H9 (cell line): Measurements from ENCODE around the gene PPOX. TPM values are rescaled to one million over a fixed set of nuclear protein-coding genes. Genes with fewer than 3 reads are reported as not detected.

Source experiments
- DNase-seq: peaks from one replicate; pipeline ENCODE4 v3.0.0-alpha.2; 2017
- H2AFZ ChIP-seq: one replicate; pipeline ENCODE4 v1.6.1; 2013; ENCODE audit warnings: mild to moderate bottlenecking, low read length, control low read depth, moderate library complexity
- H2AK5ac ChIP-seq: 2 replicates; pipeline ENCODE4 v1.6.1; 2013; ENCODE audit warnings: low read length, control low read depth, mixed read lengths; ENCODE audit not compliant: insufficient read length
- H2BK120ac ChIP-seq: one replicate; pipeline ENCODE4 v1.6.1; 2013; ENCODE audit warnings: low read depth, mild to moderate bottlenecking, low read length, control low read depth, inconsistent platforms; ENCODE audit not compliant: poor library complexity, severe bottlenecking
- H2BK12ac ChIP-seq: 2 replicates; pipeline ENCODE4 v1.6.1; 2013; ENCODE audit warnings: low read length, control low read depth, mixed read lengths, low read depth; ENCODE audit not compliant: insufficient read length
- H2BK15ac ChIP-seq: 2 replicates; pipeline ENCODE4 v1.6.1; 2013; ENCODE audit warnings: low read depth, low read length, control low read depth
- H2BK20ac ChIP-seq: one replicate; pipeline ENCODE4 v1.6.1; 2013; ENCODE audit warnings: low read depth, mild to moderate bottlenecking, low read length, control low read depth, inconsistent platforms; ENCODE audit not compliant: poor library complexity, severe bottlenecking
- H2BK5ac ChIP-seq: 2 replicates; pipeline ENCODE4 v1.6.1; 2013; ENCODE audit warnings: low read length, control low read depth, mixed read lengths; ENCODE audit not compliant: insufficient read length
- H3K14ac ChIP-seq: 2 replicates; pipeline ENCODE4 v1.6.1; 2013; ENCODE audit warnings: low read length, control low read depth; ENCODE audit not compliant: insufficient read depth
- H3K18ac ChIP-seq: 2 replicates; pipeline ENCODE4 v1.6.1; 2013; ENCODE audit warnings: low read depth, mild to moderate bottlenecking, mixed read lengths, low read length, control low read depth; ENCODE audit not compliant: insufficient read length
- H3K23ac ChIP-seq: 2 replicates; pipeline ENCODE4 v1.6.1; 2013; ENCODE audit warnings: low read length, control low read depth, mixed read lengths, low read depth; ENCODE audit not compliant: insufficient read length
- H3K23me2 ChIP-seq: 2 replicates; pipeline ENCODE4 v1.6.1; 2013; ENCODE audit warnings: low read depth, mild to moderate bottlenecking, mixed read lengths, low read length, control low read depth; ENCODE audit not compliant: insufficient read length, poor library complexity, severe bottlenecking
- H3K27ac ChIP-seq: 2 replicates; pipeline ENCODE4 v1.5.1; 2013; ENCODE audit warnings: low read length, control low read depth, mixed read lengths, low read depth; ENCODE audit not compliant: insufficient read length
- H3K27me3 ChIP-seq: 2 replicates; pipeline ENCODE4 v1.6.1; 2013; ENCODE audit warnings: low read length, control low read depth, inconsistent platforms; ENCODE audit not compliant: insufficient read depth
- H3K4ac ChIP-seq: 2 replicates; pipeline ENCODE4 v1.6.1; 2013; ENCODE audit warnings: low read depth, mild to moderate bottlenecking, control low read depth, inconsistent platforms, low read length, moderate library complexity
- H3K4me1 ChIP-seq: 2 replicates; pipeline ENCODE4 v1.6.1; 2013; ENCODE audit warnings: low read length, control low read depth, inconsistent platforms; ENCODE audit not compliant: insufficient read depth
- H3K4me2 ChIP-seq: 2 replicates; pipeline ENCODE4 v1.6.1; 2013; ENCODE audit warnings: low read length, control low read depth, mixed read lengths; ENCODE audit not compliant: insufficient read length, insufficient read depth
- H3K56ac ChIP-seq: 2 replicates; pipeline ENCODE4 v1.6.1; 2013; ENCODE audit warnings: low read depth, mild to moderate bottlenecking, mixed read lengths, low read length, control low read depth; ENCODE audit not compliant: insufficient read length
- H3K79me1 ChIP-seq: 2 replicates; pipeline ENCODE4 v1.6.1; 2013; ENCODE audit warnings: low read depth, mild to moderate bottlenecking, moderate library complexity, low read length, control low read depth, inconsistent platforms; ENCODE audit not compliant: insufficient read depth, poor library complexity, severe bottlenecking
- H3K79me2 ChIP-seq: 2 replicates; pipeline ENCODE4 v1.6.1; 2013; ENCODE audit warnings: low read length, control low read depth, inconsistent platforms; ENCODE audit not compliant: insufficient read depth
- H3K9ac ChIP-seq: 2 replicates; pipeline ENCODE4 v1.6.1; 2013; ENCODE audit warnings: low read length, control low read depth, mixed read lengths; ENCODE audit not compliant: insufficient read length; ENCODE audit errors: extremely low read depth
- H3K9me3 ChIP-seq: one replicate; pipeline ENCODE4 v1.6.1; 2013; ENCODE audit warnings: low read depth, low read length, inconsistent platforms; ENCODE audit not compliant: control insufficient read depth
- H3T11ph ChIP-seq: one replicate; pipeline ENCODE4 v1.6.1; 2013; ENCODE audit warnings: mild to moderate bottlenecking, low read length, control low read depth, inconsistent platforms
- H4K20me1 ChIP-seq: one replicate; pipeline ENCODE4 v1.6.1; 2013; ENCODE audit not compliant: control insufficient read depth, insufficient read length, insufficient read depth
- H4K5ac ChIP-seq: 2 replicates; pipeline ENCODE4 v1.6.1; 2013; ENCODE audit warnings: low read depth, mild to moderate bottlenecking, mixed read lengths, low read length, control low read depth; ENCODE audit not compliant: insufficient read length
- H4K8ac ChIP-seq: replicated peaks from 2 replicates; pipeline ENCODE4 v1.6.1; 2013; ENCODE audit warnings: low read length, control low read depth, mixed read lengths, low read depth; ENCODE audit not compliant: insufficient read length
- H4K91ac ChIP-seq: 2 replicates; pipeline ENCODE4 v1.6.1; 2013; ENCODE audit warnings: low read depth, mild to moderate bottlenecking, moderate library complexity, mixed read lengths, low read length, control low read depth; ENCODE audit not compliant: insufficient read length
- H3K27ac Mint-ChIP-seq, 3 experiments: 2 replicates in 2 of 3; 3 replicates in 1 of 3; pipeline ENCODE4 v1.8.0; 2020 to 2021; ENCODE audit warnings: mixed read lengths in 3 of 3, mild to moderate bottlenecking in 1 of 3, moderate library complexity in 1 of 3
- H3K27me3 Mint-ChIP-seq: 2 replicates; pipeline ENCODE4 v1.8.0; 2021; ENCODE audit warnings: low read depth, mild to moderate bottlenecking, moderate library complexity, mixed read lengths
- H3K36me3 Mint-ChIP-seq, 3 experiments: 2 replicates in 2 of 3; 3 replicates in 1 of 3; pipeline ENCODE4 v1.8.0; 2020 to 2021; ENCODE audit warnings: low read depth in 3 of 3, mixed read lengths in 3 of 3; ENCODE audit not compliant: insufficient read depth in 1 of 3
- H3K4me1 Mint-ChIP-seq, 2 experiments: 2 replicates each; pipeline ENCODE4 v1.8.0; 2020; ENCODE audit warnings: mixed read lengths in 2 of 2
- H3K4me3 Mint-ChIP-seq, 2 experiments: 2 replicates in 1 of 2; 3 replicates in 1 of 2; pipeline ENCODE4 v1.8.0; 2020 to 2021; ENCODE audit warnings: mild to moderate bottlenecking in 2 of 2, mixed read lengths in 2 of 2, moderate library complexity in 1 of 2
- H3K9me3 Mint-ChIP-seq, 2 experiments: 2 replicates in 1 of 2; 3 replicates in 1 of 2; pipeline ENCODE4 v1.8.0; 2020; ENCODE audit warnings: mild to moderate bottlenecking in 2 of 2, mixed read lengths in 2 of 2, moderate library complexity in 1 of 2
- WGBS: extraction: QIAGEN DNeasy Blood & Tissue Kit; methylation state at CpG from one replicate; pipeline ENCODE4 v1.1.7; 2013; ENCODE audit warnings: missing lambda C conversion rate, low lambda C conversion rate, mixed read lengths; ENCODE audit not compliant: insufficient read length; ENCODE audit errors: extremely low coverage; 5-methylcytosine and 5-hydroxymethylcytosine counted together
- total RNA-seq: library from RNA; stranded (reverse); gene quantifications from 2 replicates; pipeline ENCODE4 v1.2.1, GENCODE V29; 2021
- TF ChIP-seq, protein P1 (sequence below): fragments of 200-600 bp; sonication (generic); conservative IDR thresholded peaks from 3 replicates; pipeline ENCODE4 v1.8.0; 2021; ENCODE audit warnings: antibody characterized with exemption, mild to moderate bottlenecking

The PPOX gene
- total RNA-seq, 1 experiment from 2014 or later = 39.8 TPM

DNA sequence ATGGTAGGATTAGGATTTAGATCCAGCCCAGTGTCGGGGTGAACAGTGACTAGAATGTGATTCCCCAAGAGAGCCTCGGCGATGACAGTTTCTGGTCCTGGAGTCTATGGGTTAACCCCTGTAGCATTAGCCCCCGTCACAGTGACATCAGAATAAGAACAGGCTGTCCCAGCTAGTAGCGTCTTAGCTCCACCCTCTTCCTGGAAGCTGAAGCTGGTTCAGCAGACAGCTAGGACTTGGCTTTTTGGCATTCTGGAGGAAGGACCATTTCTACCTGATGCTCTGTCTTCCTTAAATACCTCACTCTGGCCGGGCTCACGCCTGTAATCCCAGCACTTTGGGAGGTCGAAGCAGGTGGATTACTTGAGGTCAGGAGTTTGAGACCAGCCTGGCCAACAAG is 40.9 kb downstream of the PPOX start:
- TF ChIP-seq, protein P1, sequence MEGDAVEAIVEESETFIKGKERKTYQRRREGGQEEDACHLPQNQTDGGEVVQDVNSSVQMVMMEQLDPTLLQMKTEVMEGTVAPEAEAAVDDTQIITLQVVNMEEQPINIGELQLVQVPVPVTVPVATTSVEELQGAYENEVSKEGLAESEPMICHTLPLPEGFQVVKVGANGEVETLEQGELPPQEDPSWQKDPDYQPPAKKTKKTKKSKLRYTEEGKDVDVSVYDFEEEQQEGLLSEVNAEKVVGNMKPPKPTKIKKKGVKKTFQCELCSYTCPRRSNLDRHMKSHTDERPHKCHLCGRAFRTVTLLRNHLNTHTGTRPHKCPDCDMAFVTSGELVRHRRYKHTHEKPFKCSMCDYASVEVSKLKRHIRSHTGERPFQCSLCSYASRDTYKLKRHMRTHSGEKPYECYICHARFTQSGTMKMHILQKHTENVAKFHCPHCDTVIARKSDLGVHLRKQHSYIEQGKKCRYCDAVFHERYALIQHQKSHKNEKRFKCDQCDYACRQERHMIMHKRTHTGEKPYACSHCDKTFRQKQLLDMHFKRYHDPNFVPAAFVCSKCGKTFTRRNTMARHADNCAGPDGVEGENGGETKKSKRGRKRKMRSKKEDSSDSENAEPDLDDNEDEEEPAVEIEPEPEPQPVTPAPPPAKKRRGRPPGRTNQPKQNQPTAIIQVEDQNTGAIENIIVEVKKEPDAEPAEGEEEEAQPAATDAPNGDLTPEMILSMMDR = no peak
- no peak overlapping the region for H2AFZ ChIP-seq
- no peak overlapping the region for H3T11ph ChIP-seq
- H3K27ac Mint-ChIP-seq = no peak overlapping the region
- no peaks in the 10 kb centered on the region for H3K79me1 ChIP-seq
- no peak overlapping the region for H2AK5ac ChIP-seq
- no peak overlapping the region for H2BK12ac ChIP-seq
- DNase-seq = no peak
- no peak overlapping the region for H2BK120ac ChIP-seq
- peaks cover 12 to 13% of the 10 kb centered on the region in 2 experiments for H3K4me1 Mint-ChIP-seq
- no CpG with 5 or more reads among the region's 8 CpGs for WGBS
- no peak overlapping the region for H3K9ac ChIP-seq
- H3K79me2 ChIP-seq = no peaks in the 10 kb centered on the region
- no peak overlapping the region for H4K91ac ChIP-seq
- H4K8ac ChIP-seq = no peak overlapping the region
- H3K56ac ChIP-seq = no peak overlapping the region
- no peak overlapping the region for H3K4me2 ChIP-seq
- H3K9me3 Mint-ChIP-seq = no peaks in the 10 kb centered on the region
- peaks cover 2% of the 10 kb centered on the region; the same call in 1 of the 2 replicates for H3K4me1 ChIP-seq
- no peaks in the 10 kb centered on the region for H3K23me2 ChIP-seq
- H3K9me3 ChIP-seq = no peaks in the 10 kb centered on the region
- no peak overlapping the region for H3K4me3 Mint-ChIP-seq
- H3K27me3 ChIP-seq = no peaks in the 10 kb centered on the region; the same call in 1 of the 2 replicates
- no peak overlapping the region for H2BK5ac ChIP-seq
- H3K27ac ChIP-seq = no peak overlapping the region
- peaks cover 32 to 66% (median 65%) of the 10 kb centered on the region in 3 experiments for H3K36me3 Mint-ChIP-seq
- no peak overlapping the region for H3K4ac ChIP-seq
- no peak overlapping the region for H2BK15ac ChIP-seq
- no peaks in the 10 kb centered on the region for H4K20me1 ChIP-seq
- H3K27me3 Mint-ChIP-seq = no peaks in the 10 kb centered on the region
- no peak overlapping the region for H3K18ac ChIP-seq
- H4K5ac ChIP-seq = no peak overlapping the region
- no peak overlapping the region for H3K23ac ChIP-seq
- no peak overlapping the region for H2BK20ac ChIP-seq
- no peak overlapping the region for H3K14ac ChIP-seq
